ENCODE measurements around the gene NR4A3. TPM values are rescaled to one million over a fixed set of nuclear protein-coding genes. Genes with fewer than 3 reads are reported as not detected.

Gene NR4A3
- total and polyA plus RNA-seq, 9 of the 15 experiments (the other 6 are each of a cell fraction or from before 2014, with no cell fraction given) = 0.04 to 0.07 TPM; not detected in 7

GRCh38 chr9:99819856-99820684, 1.6 kb upstream of the NR4A3 start (continued):
- no peak for TF ChIP-seq ZMIZ1 (IDR thresholded peaks at IDR 0.05; ENCODE audit: low read depth in 2 of 2, low read length in 2 of 2)
- TF ChIP-seq GTF2B (IDR thresholded peaks at IDR 0.05; ENCODE audit: extremely low read depth, insufficient read length) = no peak
- peak; percentile 35; the same call in 1 of the 2 replicates for TF ChIP-seq CEBPB (tag; IDR thresholded peaks at IDR 0.05)
- no peak for TF ChIP-seq ZNF589 (CRISPR knock-in tag; IDR thresholded peaks at IDR 0.05; ENCODE audit: low read depth)
- TF ChIP-seq TAF15 (IDR thresholded peaks at IDR 0.05; ENCODE audit: low read depth, low read length) = no peak
- no peak for TF ChIP-seq CEBPG (CRISPR knock-in tag; IDR thresholded peaks at IDR 0.05)
- TF ChIP-seq CEBPG (tag; conservative IDR thresholded peaks at IDR 0.05 in 1 of 2, IDR thresholded peaks at IDR 0.05 in 1 of 2) = no peak
- no peak for TF ChIP-seq ELF1 (tag; IDR thresholded peaks at IDR 0.05)
- TF ChIP-seq FOSL1 (tag; conservative IDR thresholded peaks at IDR 0.05) = peak; percentile 49; the same call in 1 of the 2 replicates
- no peak for TF ChIP-seq SREBF2 (CRISPR knock-in tag; IDR thresholded peaks at IDR 0.05)
- peak; percentile 99 for TF ChIP-seq CREB1 (IDR thresholded peaks at IDR 0.05)
- TF ChIP-seq CREB1 (CRISPR knock-in tag; IDR thresholded peaks at IDR 0.05) = peak; percentile 92
- TF ChIP-seq EP400 (IDR thresholded peaks at IDR 0.05) = no peak; the same call in none of the 2 replicates
- no peak for TF ChIP-seq TFAP4 (CRISPR knock-in tag; IDR thresholded peaks at IDR 0.05; ENCODE audit: borderline replicate concordance)
- no peak for TF ChIP-seq BACH1 (tag; IDR thresholded peaks at IDR 0.05)
- TF ChIP-seq ETV5 (CRISPR knock-in tag; IDR thresholded peaks at IDR 0.05; ENCODE audit: low read depth) = peak; percentile 28; the same call in 1 of the 2 replicates
- no peak for TF ChIP-seq HNRNPUL1 (IDR thresholded peaks at IDR 0.05; ENCODE audit: low read length)
